Measurements from ENCODE around the gene KIRREL2. TPM values are rescaled to one million over a fixed set of nuclear protein-coding genes. Genes with fewer than 3 reads are reported as not detected.

Gene KIRREL2
- total and polyA plus RNA-seq, 9 donors, result 0.02 to 0.15 (median 0.08) TPM; not detected in 5

GRCh38 chr19:35895911-35896642 lies 39.4 kb downstream of the KIRREL2 start:
- peaks cover 4% of the 10 kb centered on the region for H3K4me1 ChIP-seq (ENCODE audit: insufficient read depth)
- H3K27me3 ChIP-seq, result no peaks in the 10 kb centered on the region
- WGBS, 3 donors, result 82 to 87% (median 83%) methylated on average over 21 of the region's 21 CpGs
- intact Hi-C loops (cut with DNase I), result loop anchor here in 1 of 4 donors (5.0 kb wide), 1 partner anchor 36 kb away; no protein-coding TSS in a partner anchor
- no peak overlapping the region for H3K27ac ChIP-seq
- no peak overlapping the region for H3K4me3 ChIP-seq
- H3K36me3 ChIP-seq, result no peaks in the 10 kb centered on the region
- TF ChIP-seq CTCF (IDR thresholded peaks at IDR 0.05) (no peak), EP300 (IDR thresholded peaks at IDR 0.05) (no peak), POLR2A (IDR thresholded peaks at IDR 0.05) (no peak)
- H3K9me3 ChIP-seq, result no peaks in the 10 kb centered on the region
- no peak for DNase-seq

- peaks cover 4% of the 10 kb centered on the region for H3K4me1 ChIP-seq (ENCODE audit: insufficient read depth)
- no peaks in the 10 kb centered on the region for H3K36me3 ChIP-seq
- H3K27me3 ChIP-seq, result no peaks in the 10 kb centered on the region
- H3K4me3 ChIP-seq, result no peak overlapping the region
- TF ChIP-seq CTCF (IDR thresholded peaks at IDR 0.05) (no peak), EP300 (IDR thresholded peaks at IDR 0.05) (no peak), POLR2A (IDR thresholded peaks at IDR 0.05) (no peak)
- intact Hi-C loops (cut with DNase I), result loop anchor here in 1 of 4 donors (5.0 kb wide), 1 partner anchor 36 kb away; no protein-coding TSS in a partner anchor
- WGBS, 3 donors, result 90 to 97% (median 91%) methylated on average over 13 of the region's 13 CpGs
- no peak overlapping the region for H3K27ac ChIP-seq
- no peaks in the 10 kb centered on the region for H3K9me3 ChIP-seq
- no peak for DNase-seq
These were observed 39.9 kb downstream of the KIRREL2 start for GRCh38 chr19:35896643-35897040.

- Histone ChIP-seq H3K27me3 (no peaks in the 10 kb centered on the region), H3K4me3 (peak overlapping the region; percentile 51), H3K27ac (peak overlapping the region; percentile 41 to 58), H3K36me3 (no peaks in the 10 kb centered on the region), H3K9me3 (no peaks in the 10 kb centered on the region), H3K4me1 (ENCODE audit: insufficient read depth) (peaks cover 4% of the 10 kb centered on the region)
- 85 to 87% (median 86%) methylated on average over 13 of the region's 13 CpGs for WGBS, 3 donors
- TF ChIP-seq POLR2A (IDR thresholded peaks at IDR 0.05) (no peak), CTCF (IDR thresholded peaks at IDR 0.05) (no peak), EP300 (IDR thresholded peaks at IDR 0.05) (no peak)
- DNase-seq, result no peak
- intact Hi-C loops (cut with DNase I), result loop anchor here in 1 of 4 donors (5.0 kb wide), 1 partner anchor 34 kb away; no protein-coding TSS in a partner anchor
These were observed 41.2 kb downstream of the KIRREL2 start for GRCh38 chr19:35897706-35898451.

- H3K27ac ChIP-seq, result peak overlapping the region; percentile 41 to 58
- H3K4me3 ChIP-seq, result peak overlapping the region; percentile 51
- DNase-seq, result no peak
- H3K9me3 ChIP-seq, result no peaks in the 10 kb centered on the region
- TF ChIP-seq EP300 (IDR thresholded peaks at IDR 0.05) (no peak), POLR2A (IDR thresholded peaks at IDR 0.05) (no peak), CTCF (IDR thresholded peaks at IDR 0.05) (no peak)
- no peaks in the 10 kb centered on the region for H3K27me3 ChIP-seq
- peaks cover 4% of the 10 kb centered on the region for H3K4me1 ChIP-seq (ENCODE audit: insufficient read depth)
- no peaks in the 10 kb centered on the region for H3K36me3 ChIP-seq
- 3 to 8% (median 5%) methylated on average over 17 of the region's 17 CpGs for WGBS, 3 donors
- intact Hi-C loops (cut with DNase I), result loop anchor here in 1 of 4 donors (5.0 kb wide), 1 partner anchor 34 kb away; no protein-coding TSS in a partner anchor
These were observed 41.7 kb downstream of the KIRREL2 start for GRCh38 chr19:35898499-35898809.
